A549 (cell line): ENCODE measurements around the gene DLX5. TPM values are rescaled to one million over a fixed set of nuclear protein-coding genes. Genes with fewer than 3 reads are reported as not detected.

Experiments
- ATAC-seq, 2 experiments: fragments of 200-7000 bp in 1 of 2; fragments of >200 bp in 1 of 2; cut with Nextera tagmentation in 1 of 2; cut with Tn5 transposase in 1 of 2; 3 replicates each; pipeline versions ENCODE4 v1.8.0 to v1.9.1; 2018 to 2020; ENCODE audit warnings: mild to moderate bottlenecking in 1 of 2, moderate library complexity in 1 of 2
- CTCF ChIA-PET: fragments of 300-600 bp; sonication (Branson Sonifier 250); formaldehyde crosslinking; extraction: SDS; loops from one replicate; lab custom pipeline; 2021; ENCODE audit warnings: antibody characterized with exemption, inconsistent platforms; lab: Yijun Ruan, JAX
- POLR2A ChIA-PET: fragments of 350-600 bp; formaldehyde crosslinking; extraction: SDS; loops from one replicate; lab custom pipeline; 2021; ENCODE audit warnings: antibody characterized with exemption, inconsistent platforms; lab: Yijun Ruan, JAX
- DNase-seq, 2 experiments: peaks; one replicate each; pipeline versions ENCODE4 v3.0.0 to v3.0.0-alpha.2; 2011 to 2016; ENCODE audit warnings: low read depth in 1 of 2, low spot score in 1 of 2
- FAIRE-seq: peaks from 2 replicates; lab custom pipeline; 2011; peaks lifted over from hg19 to GRCh38; lab: Jason Lieb, UNC
- H3K27ac ChIP-seq, 2 experiments: fragments of >200 bp; sonication (Bioruptor Twin); formaldehyde crosslinking; 3 replicates each; pipeline ENCODE4 v1.5.1; 2016 to 2017
- H3K4me1 ChIP-seq: fragments of >200 bp; sonication (Bioruptor Twin); formaldehyde crosslinking; 3 replicates; pipeline ENCODE4 v1.6.1; 2016
- H3K4me2 ChIP-seq: fragments of >200 bp; sonication (Bioruptor Twin); formaldehyde crosslinking; 3 replicates; pipeline ENCODE4 v1.6.1; 2016
- H3K4me3 ChIP-seq: fragments of >200 bp; sonication (Bioruptor Twin); formaldehyde crosslinking; 3 replicates; pipeline ENCODE4 v1.5.1; 2016
- H3K9me3 ChIP-seq: fragments of >200 bp; sonication (Bioruptor Twin); formaldehyde crosslinking; 3 replicates; pipeline ENCODE4 v1.6.1; 2016
- ATOH8 ChIP-seq: fragments of 250-450 bp; sonication (Bioruptor Pico); IDR thresholded peaks from 2 replicates; pipeline ENCODE4 v1.5.0; 2020; ENCODE audit warnings: low read depth, mild to moderate bottlenecking, moderate library complexity
- CHD2 ChIP-seq: fragments of 150-350 bp; IDR thresholded peaks from 2 replicates; pipeline ENCODE4 v1.6.1; 2014; ENCODE audit warnings: low read length; ENCODE audit not compliant: partially characterized antibody
- CTCF ChIP-seq: fragments of >200 bp; sonication (Bioruptor Twin); formaldehyde crosslinking; IDR thresholded peaks from 3 replicates; pipeline ENCODE4 v1.5.1; 2016
- EHF ChIP-seq: fragments of 250-450 bp; sonication (Bioruptor Pico); IDR thresholded peaks from 2 replicates; pipeline ENCODE4 v1.5.0; 2020; ENCODE audit warnings: mild to moderate bottlenecking
- FOSB ChIP-seq: fragments of 250-450 bp; sonication (Bioruptor Pico); IDR thresholded peaks from 2 replicates; pipeline ENCODE4 v1.5.0; 2020; ENCODE audit warnings: mild to moderate bottlenecking, moderate library complexity
- FOSL2 ChIP-seq, 2 experiments: fragments of 450-650 bp in 1 of 2; fragments of >200 bp in 1 of 2; sonication (Bioruptor Twin) in 1 of 2; formaldehyde crosslinking; IDR thresholded peaks; 2 replicates each; pipeline versions ENCODE4 v1.5.0 to v1.6.1; 2016 to 2020; ENCODE audit warnings: mild to moderate bottlenecking in 1 of 2, moderate library complexity in 1 of 2
- HES2 ChIP-seq: fragments of >200 bp; sonication (Bioruptor Twin); formaldehyde crosslinking; IDR thresholded peaks from 2 replicates; pipeline ENCODE4 v1.6.1; 2016
- HEYL ChIP-seq: fragments of 250-450 bp; sonication (Bioruptor Pico); IDR thresholded peaks from 2 replicates; pipeline ENCODE4 v1.8.0; 2021; ENCODE audit warnings: mild to moderate bottlenecking, moderate library complexity
- HOXA7 ChIP-seq: fragments of 250-450 bp; sonication (Bioruptor Pico); IDR thresholded peaks from 2 replicates; pipeline ENCODE4 v1.5.0; 2020; ENCODE audit warnings: mild to moderate bottlenecking, moderate library complexity
- HOXB13 ChIP-seq: fragments of 250-450 bp; sonication (Bioruptor Pico); IDR thresholded peaks from 2 replicates; pipeline ENCODE4 v1.5.0; 2020; ENCODE audit warnings: low read depth, mild to moderate bottlenecking, moderate library complexity
- KDM5A ChIP-seq: fragments of 200-600 bp; sonication (generic); IDR thresholded peaks from 2 replicates; pipeline ENCODE4 v1.6.1; 2016; ENCODE audit warnings: antibody characterized with exemption, mild to moderate bottlenecking
- MAX ChIP-seq: IDR thresholded peaks from 2 replicates; pipeline ENCODE4 v1.6.1; 2012
- NFE2L2 ChIP-seq: fragments of 150-350 bp; conservative IDR thresholded peaks from 2 replicates; pipeline ENCODE4 v1.6.1; 2014; ENCODE audit warnings: low read length
- NPAS2 ChIP-seq: fragments of 250-450 bp; sonication (Bioruptor Pico); IDR thresholded peaks from 2 replicates; pipeline ENCODE4 v1.8.0; 2022; ENCODE audit warnings: mild to moderate bottlenecking, moderate library complexity, borderline replicate concordance
- NR3C1 ChIP-seq: fragments of >200 bp; sonication (Bioruptor Twin); formaldehyde crosslinking; IDR thresholded peaks from 3 replicates; pipeline ENCODE4 v1.6.1; 2017
- POLR2AphosphoS2 ChIP-seq: conservative IDR thresholded peaks from 2 replicates; pipeline ENCODE4 v1.6.1; 2012; ENCODE audit warnings: low read length, improper control_type of control experiment, inconsistent platforms
- RAD21 ChIP-seq, 2 experiments: fragments of >200 bp in 1 of 2; sonication (Bioruptor Twin) in 1 of 2; formaldehyde crosslinking in 1 of 2; IDR thresholded peaks in 1 of 2; conservative IDR thresholded peaks in 1 of 2; 2 replicates in 1 of 2; 3 replicates in 1 of 2; pipeline ENCODE4 v1.6.1; 2012 to 2018; ENCODE audit warnings: inconsistent platforms in 1 of 2
- SMC3 ChIP-seq: fragments of >200 bp; sonication (Bioruptor Twin); formaldehyde crosslinking; IDR thresholded peaks from 3 replicates; pipeline ENCODE4 v1.6.1; 2018; ENCODE audit warnings: inconsistent platforms
- SREBF2 ChIP-seq: fragments of 450-650 bp; IDR thresholded peaks from 2 replicates; pipeline ENCODE4 v1.6.1; 2014; ENCODE audit warnings: mild to moderate bottlenecking, moderate library complexity
- USF2 ChIP-seq: fragments of 450-650 bp; IDR thresholded peaks from 2 replicates; pipeline ENCODE4 v1.6.1; 2014; ENCODE audit warnings: antibody characterized with exemption
- ZC3H11A ChIP-seq: fragments of 450-650 bp; IDR thresholded peaks from 2 replicates; pipeline ENCODE4 v1.6.1; 2014; ENCODE audit warnings: antibody characterized with exemption, mild to moderate bottlenecking
- ZNF302 ChIP-seq: fragments of 250-450 bp; sonication (Bioruptor Pico); IDR thresholded peaks from 2 replicates; pipeline ENCODE4 v1.9.0; 2021; ENCODE audit warnings: inconsistent platforms, mild to moderate bottlenecking, moderate library complexity
- WGBS: methylation state at CpG from one replicate; pipeline ENCODE4 v1.1.6; 2017; ENCODE audit errors: missing lambda C conversion rate; 5-methylcytosine and 5-hydroxymethylcytosine counted together
- polyA plus RNA-seq, 4 experiments: library from polyadenylated mRNA; depleted of rRNA in 3 of 4; stranded (reverse); fragments of >200 nt; fragmentation: RNase III in 1 of 4; extraction: RNeasy Plus Mini Kit Qiagen cat#74134 plus additional on column Dnase treatment in 1 of 4; gene quantifications; 2 replicates in 3 of 4; 3 replicates in 1 of 4; pipeline ENCODE4 v1.2.3, GENCODE V29; 2011 to 2017

DLX5 gene
- polyA plus RNA-seq, 2 of the 4 experiments (the other 2 are of a cell fraction): not detected

- no peak for TF ChIP-seq ZC3H11A
- TF ChIP-seq HOXB13 (CRISPR knock-in tag): no peak
- TF ChIP-seq EHF (CRISPR knock-in tag): no peak
- TF ChIP-seq POLR2AphosphoS2: no peak
- TF ChIP-seq NPAS2 (CRISPR knock-in tag): no peak
- no peak for TF ChIP-seq USF2
- no peak for TF ChIP-seq FOSB (CRISPR knock-in tag)
- no peak for TF ChIP-seq SREBF2
- no peak for TF ChIP-seq KDM5A
- no peak for TF ChIP-seq FOSL2 (IDR thresholded peaks at IDR 0.05)
- TF ChIP-seq FOSL2 (CRISPR knock-in tag; IDR thresholded peaks at IDR 0.05): no peak
- no peak for TF ChIP-seq CHD2
- no peak for TF ChIP-seq ZNF302
- no peak for TF ChIP-seq HES2
- TF ChIP-seq CTCF: no peak
- TF ChIP-seq NR3C1: no peak
- no peak for TF ChIP-seq ATOH8 (CRISPR knock-in tag)
- no peak for TF ChIP-seq SMC3
- no peak for TF ChIP-seq MAX
- no peak for TF ChIP-seq RAD21 (conservative IDR thresholded peaks at IDR 0.05 in 1 of 2, IDR thresholded peaks at IDR 0.05 in 1 of 2)
- ATAC-seq (no peak), FAIRE-seq (no peak), DNase-seq (no peak)
- ChIA-PET POLR2A (no interaction called here), CTCF (no interaction called here)
- no peaks in the 10 kb centered on the region for H3K4me1 ChIP-seq
- H3K27ac ChIP-seq: no peak overlapping the region
- no peak overlapping the region for H3K4me3 ChIP-seq
- no peaks in the 10 kb centered on the region for H3K9me3 ChIP-seq
- 0% methylated on average over 1 of the region's 1 CpG for WGBS
- H3K4me2 ChIP-seq: no peak overlapping the region
Measured at GRCh38 chr7:96985992-96986391, 38.6 kb downstream of the DLX5 start.

- ATAC-seq (no peak), FAIRE-seq (no peak), DNase-seq (no peak)
- no peak for TF ChIP-seq NFE2L2
- TF ChIP-seq SMC3: no peak
- TF ChIP-seq HEYL: no peak
- TF ChIP-seq HOXA7 (CRISPR knock-in tag): no peak
- TF ChIP-seq KDM5A: no peak
- Histone ChIP-seq H3K4me2 (no peak overlapping the region), H3K27ac (no peak overlapping the region), H3K4me1 (no peaks in the 10 kb centered on the region), H3K4me3 (no peak overlapping the region), H3K9me3 (no peaks in the 10 kb centered on the region)
- 21% methylated on average over 1 of the region's 1 CpG for WGBS
- POLR2A ChIA-PET: no interaction called here
- CTCF ChIA-PET: no interaction called here
Measured at GRCh38 chr7:96982586-96982985, 42.0 kb downstream of the DLX5 start.
